MCF 10A (cell line): ENCODE data around the gene SLC15A5. TPM values are rescaled to one million over a fixed set of nuclear protein-coding genes. Genes with fewer than 3 reads are reported as not detected.

Experiments
- BruUV-seq: library from RNA; stranded (reverse); fragments of 400-500 nt; replicated peaks from 2 replicates; lab custom pipeline; 2021; lab: Mats Ljungman, UMichigan
- CTCF ChIA-PET: fragments of 300-600 bp; sonication (Branson Sonifier 250); formaldehyde crosslinking; extraction: SDS; loops from one replicate; lab custom pipeline; 2021; ENCODE audit warnings: antibody characterized with exemption, inconsistent platforms; lab: Yijun Ruan, JAX
- POLR2A ChIA-PET: fragments of 300-600, 350-650 bp; sonication (Branson Sonifier 250); formaldehyde crosslinking; extraction: SDS; loops from one replicate; lab custom pipeline; 2020; ENCODE audit warnings: antibody characterized with exemption, inconsistent platforms; lab: Yijun Ruan, JAX
- DNase-seq: peaks from one replicate; pipeline ENCODE4 v3.0.0-alpha.2; 2018; ENCODE audit not compliant: unreplicated experiment
- H3K27ac Mint-ChIP-seq: one replicate; pipeline ENCODE4 v1.8.0; 2022; ENCODE audit warnings: mild to moderate bottlenecking, low read depth, mixed read lengths; ENCODE audit not compliant: unreplicated experiment
- H3K27me3 Mint-ChIP-seq: one replicate; pipeline ENCODE4 v1.8.0; 2022; ENCODE audit warnings: mixed read lengths; ENCODE audit not compliant: insufficient read depth, unreplicated experiment
- H3K36me3 Mint-ChIP-seq: one replicate; pipeline ENCODE4 v1.8.0; 2022; ENCODE audit warnings: mild to moderate bottlenecking, moderate library complexity, mixed read lengths; ENCODE audit not compliant: insufficient read depth, unreplicated experiment
- H3K4me1 Mint-ChIP-seq: one replicate; pipeline ENCODE4 v1.8.0; 2022; ENCODE audit warnings: mixed read lengths; ENCODE audit not compliant: insufficient read depth, unreplicated experiment
- H3K4me3 Mint-ChIP-seq: one replicate; pipeline ENCODE4 v1.8.0; 2022; ENCODE audit warnings: mild to moderate bottlenecking, moderate library complexity, mixed read lengths; ENCODE audit not compliant: unreplicated experiment
- H3K9me3 Mint-ChIP-seq: one replicate; pipeline ENCODE4 v1.8.0; 2022; ENCODE audit warnings: mixed read lengths; ENCODE audit not compliant: unreplicated experiment
- intact Hi-C: fragments of 100-400 bp; cut with micrococcal nuclease; formaldehyde crosslinking; loops from 2 replicates; pipeline ENCODE4 v1.14.1; 2022
- total RNA-seq: library from RNA; stranded (reverse); gene quantifications from 2 replicates; pipeline ENCODE4 v1.2.3, GENCODE V29; 2022
- TF ChIP-seq, protein P1 (sequence below): fragments of 200-600 bp; IDR thresholded peaks from one replicate; pipeline ENCODE4 v1.8.0; 2022; ENCODE audit warnings: antibody characterized with exemption, mild to moderate bottlenecking; ENCODE audit not compliant: unreplicated experiment

Gene SLC15A5
- total RNA-seq, 1 experiment from 2014 or later = not detected

DNA sequence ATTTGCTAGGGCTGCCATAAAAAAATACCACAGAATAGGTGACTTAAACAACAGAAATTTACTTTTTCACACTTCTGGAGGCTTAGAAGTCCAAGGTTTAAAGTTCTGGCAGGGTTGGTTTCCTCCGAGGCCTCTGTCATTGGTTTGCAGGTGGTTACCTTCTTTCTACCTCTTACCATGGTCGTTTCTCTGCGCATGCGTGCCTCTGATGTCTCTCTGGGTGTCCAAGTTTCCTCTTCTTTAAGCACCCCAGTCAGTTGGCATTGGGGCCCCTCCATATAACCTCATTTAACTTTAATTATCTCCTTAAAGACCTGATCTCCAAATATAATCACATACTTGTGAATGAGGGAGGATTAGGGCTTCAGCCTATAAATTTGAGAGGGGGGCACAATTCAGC, 103.2 kb downstream of the SLC15A5 start:
- Mint-ChIP-seq H3K36me3 (no peaks in the 10 kb centered on the region), H3K9me3 (no peaks in the 10 kb centered on the region), H3K27ac (no peak overlapping the region), H3K27me3 (no peaks in the 10 kb centered on the region), H3K4me3 (no peak overlapping the region), H3K4me1 (peaks cover 15% of the 10 kb centered on the region)
- no TSS peak for BruUV-seq
- intact Hi-C loops = no loop called here
- TF ChIP-seq, protein P1, sequence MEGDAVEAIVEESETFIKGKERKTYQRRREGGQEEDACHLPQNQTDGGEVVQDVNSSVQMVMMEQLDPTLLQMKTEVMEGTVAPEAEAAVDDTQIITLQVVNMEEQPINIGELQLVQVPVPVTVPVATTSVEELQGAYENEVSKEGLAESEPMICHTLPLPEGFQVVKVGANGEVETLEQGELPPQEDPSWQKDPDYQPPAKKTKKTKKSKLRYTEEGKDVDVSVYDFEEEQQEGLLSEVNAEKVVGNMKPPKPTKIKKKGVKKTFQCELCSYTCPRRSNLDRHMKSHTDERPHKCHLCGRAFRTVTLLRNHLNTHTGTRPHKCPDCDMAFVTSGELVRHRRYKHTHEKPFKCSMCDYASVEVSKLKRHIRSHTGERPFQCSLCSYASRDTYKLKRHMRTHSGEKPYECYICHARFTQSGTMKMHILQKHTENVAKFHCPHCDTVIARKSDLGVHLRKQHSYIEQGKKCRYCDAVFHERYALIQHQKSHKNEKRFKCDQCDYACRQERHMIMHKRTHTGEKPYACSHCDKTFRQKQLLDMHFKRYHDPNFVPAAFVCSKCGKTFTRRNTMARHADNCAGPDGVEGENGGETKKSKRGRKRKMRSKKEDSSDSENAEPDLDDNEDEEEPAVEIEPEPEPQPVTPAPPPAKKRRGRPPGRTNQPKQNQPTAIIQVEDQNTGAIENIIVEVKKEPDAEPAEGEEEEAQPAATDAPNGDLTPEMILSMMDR = no peak
- POLR2A ChIA-PET = interaction anchor here (0.6 kb wide), 1 partner anchor 198 kb away, joined by 3 read pairs; no protein-coding TSS in a partner anchor
- CTCF ChIA-PET = interaction anchor here (0.7 kb wide), 1 partner anchor 9 kb away, joined by 6 read pairs; no protein-coding TSS in a partner anchor
- no peak for DNase-seq

DNA sequence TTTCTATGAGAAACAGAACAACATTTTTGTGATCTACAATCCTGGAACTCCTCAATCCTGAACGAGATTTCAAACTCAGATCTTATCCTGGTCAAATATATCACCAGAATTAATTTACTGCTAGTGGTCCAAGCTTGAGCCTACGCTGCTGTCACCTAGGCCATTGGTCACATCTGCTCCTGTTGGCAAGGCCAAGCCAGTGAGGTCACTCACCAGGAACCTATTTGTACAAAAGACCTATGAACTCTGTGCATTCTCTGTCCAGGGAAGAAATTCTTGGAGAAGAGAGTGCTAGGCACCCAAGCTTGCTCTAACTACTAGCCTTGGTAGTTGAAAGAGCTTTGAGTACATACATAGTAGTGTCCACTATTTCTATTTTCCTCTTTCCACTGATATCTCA, 106.1 kb downstream of the SLC15A5 start:
- TF ChIP-seq, protein P1 = no peak
- DNase-seq = no peak
- BruUV-seq = no TSS peak
- no peaks in the 10 kb centered on the region for H3K27me3 Mint-ChIP-seq
- no peaks in the 10 kb centered on the region for H3K9me3 Mint-ChIP-seq
- intact Hi-C loops = no loop called here
- H3K4me3 Mint-ChIP-seq = no peak overlapping the region
- no peak overlapping the region for H3K27ac Mint-ChIP-seq
- ChIA-PET CTCF (interaction anchor here (0.6 to 1.5 kb wide), 6 partner anchors 10 to 757 kb away, joined by 3 read pairs; no protein-coding TSS in a partner anchor), POLR2A (no interaction called here)
- H3K36me3 Mint-ChIP-seq = no peaks in the 10 kb centered on the region
- peaks cover 13% of the 10 kb centered on the region for H3K4me1 Mint-ChIP-seq

DNA sequence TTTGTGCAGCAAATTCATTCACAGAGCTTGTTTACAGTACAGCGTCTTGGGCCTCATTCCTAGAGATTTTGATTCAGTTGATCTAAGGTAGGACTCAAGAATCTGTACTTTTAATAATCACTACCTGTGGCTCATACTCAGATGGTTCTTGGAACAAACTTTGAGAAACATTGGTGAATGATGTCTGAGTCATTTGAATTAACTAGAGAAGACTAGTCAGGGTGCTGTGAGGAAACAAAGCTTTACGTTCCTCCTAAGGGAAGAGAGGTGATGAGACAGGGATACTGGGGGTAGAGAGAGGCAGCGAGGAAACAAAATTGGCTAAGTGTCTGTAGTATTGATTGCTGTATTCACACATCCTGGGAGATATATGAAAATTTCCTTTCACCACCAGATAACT, 109.4 kb downstream of the SLC15A5 start:
- ChIA-PET CTCF (interaction anchor here (0.6 to 6.2 kb wide), 8 partner anchors 29 to 1225 kb away, joined by 3 to 58 read pairs (median 4); no protein-coding TSS in a partner anchor), POLR2A (interaction anchor here (0.9 to 1.9 kb wide), 6 partner anchors 180 to 198 kb away, joined by 3 to 8 read pairs (median 4); no protein-coding TSS in a partner anchor)
- intact Hi-C loops = loop anchor here (5.0 to 10.0 kb wide), 3 partner anchors 179 to 769 kb away; partner anchors contain the start of gene MGST1
- no peaks in the 10 kb centered on the region for H3K36me3 Mint-ChIP-seq
- H3K27ac Mint-ChIP-seq = peak overlapping the region; percentile 61
- H3K4me3 Mint-ChIP-seq = no peak overlapping the region
- H3K9me3 Mint-ChIP-seq = no peaks in the 10 kb centered on the region
- TF ChIP-seq, protein P1 = no peak
- H3K27me3 Mint-ChIP-seq = no peaks in the 10 kb centered on the region
- peaks cover 6% of the 10 kb centered on the region for H3K4me1 Mint-ChIP-seq
- no TSS peak for BruUV-seq
- DNase-seq = peak; percentile 27

DNA sequence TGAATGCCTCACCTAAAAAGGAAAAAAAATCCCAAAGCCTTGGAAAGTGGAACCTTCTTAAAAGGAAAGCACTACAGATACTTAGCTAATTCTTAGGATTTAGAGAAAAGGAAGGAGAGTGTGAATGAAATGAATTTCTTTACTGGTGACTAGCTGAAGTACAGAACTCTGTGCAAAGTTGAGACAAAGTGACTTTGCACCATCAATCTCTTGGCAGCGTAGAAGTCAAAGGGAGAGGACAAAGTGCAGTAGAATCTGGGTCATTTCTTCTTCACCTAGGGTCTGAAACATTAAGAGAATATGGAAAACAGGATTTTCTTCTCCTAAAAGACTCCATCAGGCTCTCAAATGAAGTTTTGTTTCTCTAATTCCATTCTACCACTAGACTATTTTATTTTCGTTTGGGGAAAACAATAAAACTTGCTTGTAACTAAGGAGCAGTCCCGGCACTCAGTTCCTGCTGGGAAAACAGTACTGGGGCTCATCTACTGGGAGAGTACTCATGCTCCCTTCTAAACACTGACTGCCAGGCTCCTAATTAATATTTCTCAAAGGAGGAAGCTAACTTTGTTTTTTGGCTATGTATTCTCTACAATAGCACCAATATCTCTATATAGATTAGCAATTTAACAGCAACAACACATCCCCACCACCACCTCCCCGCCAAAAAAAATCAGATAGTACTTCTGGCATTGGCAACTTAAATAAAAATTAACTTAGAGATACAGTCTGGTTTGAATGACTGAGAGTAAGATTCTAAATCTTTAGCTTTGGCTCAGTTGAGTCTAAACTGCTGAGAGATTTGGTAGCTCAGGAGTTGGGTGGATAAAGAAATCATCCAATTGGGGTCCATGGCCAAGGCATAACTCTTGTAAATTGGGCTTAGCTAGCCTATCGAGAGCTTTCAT, 110.7 kb downstream of the SLC15A5 start:
- no peak for DNase-seq
- no TSS peak for BruUV-seq
- Mint-ChIP-seq H3K36me3 (no peaks in the 10 kb centered on the region), H3K27ac (no peak overlapping the region), H3K4me1 (peaks cover 6% of the 10 kb centered on the region), H3K27me3 (no peaks in the 10 kb centered on the region), H3K9me3 (no peaks in the 10 kb centered on the region), H3K4me3 (no peak overlapping the region)
- ChIA-PET POLR2A (interaction anchor here (0.6 to 1.9 kb wide), 9 partner anchors 181 to 793 kb away, joined by 3 to 8 read pairs (median 4); no protein-coding TSS in a partner anchor), CTCF (interaction anchor here (0.6 to 6.2 kb wide), 21 partner anchors 10 to 1425 kb away, joined by 3 to 58 read pairs (median 3); no protein-coding TSS in a partner anchor)
- intact Hi-C loops = loop anchor here (5.0 to 10.0 kb wide), 3 partner anchors 180 to 770 kb away; partner anchors contain the start of gene MGST1
- TF ChIP-seq, protein P1 = no peak
